NCI-H69 (cell line): ENCODE results near the gene WWC1.
A peak's percentile ranks its signal among the peaks of the same experiment; 100 is the strongest.
"Not testable (repeated sequence)": the region's sequence is repeated elsewhere in the genome, so short reads cannot be mapped to it uniquely, and the experiment has no call there.

Experiments used
- DNase-seq: peaks from one replicate; lab custom pipeline; 2025; lab: John Stamatoyannopoulos, UW

Gene WWC1

DNA sequence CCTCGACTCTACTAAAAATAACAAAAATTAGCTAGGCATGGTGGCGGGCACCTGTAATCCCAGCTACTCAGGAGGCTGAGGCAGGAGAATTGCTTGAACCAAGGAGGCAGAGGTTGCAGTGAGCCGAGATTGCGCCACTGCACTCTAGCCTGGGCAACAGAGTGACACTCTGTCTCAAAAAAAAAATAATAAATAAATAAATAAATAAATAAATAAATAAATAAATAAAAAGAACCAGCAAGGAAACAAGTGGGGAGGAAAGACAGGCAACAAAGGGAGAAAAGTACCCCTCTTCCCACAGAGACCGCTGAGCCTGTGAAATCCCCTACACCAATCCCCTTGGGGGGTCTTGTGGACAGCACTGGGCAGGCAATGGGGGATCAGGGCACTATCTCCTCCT is 4.6 kb upstream of the WWC1 start:
- DNase-seq: not testable (repeated sequence)

DNA sequence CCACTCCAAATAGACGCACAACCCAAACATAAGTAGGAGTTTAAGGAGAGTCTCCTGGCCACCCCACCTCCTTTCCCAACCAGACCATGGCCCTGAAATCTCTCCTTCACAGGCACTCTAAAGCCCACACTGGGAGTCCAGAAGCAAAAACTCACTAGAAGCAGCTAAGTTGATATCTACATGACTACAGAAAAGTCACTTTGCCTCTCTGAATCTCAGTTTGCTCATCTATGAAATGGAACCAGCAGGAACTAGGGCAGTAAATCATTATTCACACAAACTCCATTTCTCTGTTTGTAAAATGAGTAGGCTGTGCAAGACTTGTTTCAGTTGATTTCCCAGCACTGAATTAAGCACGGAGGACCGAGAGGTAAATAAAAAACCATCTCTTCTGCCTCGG is 4.1 kb upstream of the WWC1 start:
- DNase-seq: no peak

DNA sequence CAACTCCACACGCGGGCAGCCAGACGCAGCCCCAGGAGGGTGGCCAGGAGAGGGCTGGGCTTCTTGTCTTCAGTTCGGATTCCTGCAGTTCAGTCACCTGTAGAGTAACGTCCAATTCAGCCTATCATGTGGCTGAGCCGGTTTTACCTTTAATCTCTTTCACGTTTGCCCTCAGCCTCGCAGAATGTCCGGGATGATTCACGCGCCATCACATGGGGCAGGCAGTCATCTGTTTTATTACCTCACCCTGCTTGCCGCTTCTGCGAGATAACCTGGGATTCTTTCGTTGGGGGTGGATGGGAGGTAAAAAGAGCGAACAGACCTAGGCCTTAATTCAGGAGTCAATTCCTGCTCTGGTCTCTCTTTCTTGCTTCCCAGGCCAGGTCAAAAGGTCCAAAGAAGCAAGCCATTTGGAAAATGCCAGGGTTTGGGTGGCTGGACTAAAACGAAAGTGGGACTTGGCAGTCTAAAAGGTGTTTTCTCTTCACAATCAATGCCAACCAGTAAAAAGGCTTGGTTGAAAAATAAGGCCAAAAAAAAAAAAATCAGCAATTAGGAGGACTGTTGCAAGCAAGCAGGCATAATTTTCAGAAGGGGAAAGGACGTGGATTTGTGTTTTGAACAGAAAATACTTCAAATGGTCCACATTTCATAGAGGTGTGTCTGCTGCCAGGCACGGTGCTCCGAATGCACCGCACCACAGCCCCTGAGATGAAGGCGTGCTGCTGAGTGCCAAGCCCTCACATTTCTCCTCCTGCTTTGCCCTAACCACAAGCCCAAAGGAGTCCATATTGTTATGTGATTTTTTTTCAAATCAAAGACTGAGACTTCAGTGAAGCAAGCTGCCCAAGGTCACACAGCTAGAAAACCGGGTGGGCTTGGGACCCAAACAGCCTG is 2.8 kb upstream of the WWC1 start:
- no peak for DNase-seq

DNA sequence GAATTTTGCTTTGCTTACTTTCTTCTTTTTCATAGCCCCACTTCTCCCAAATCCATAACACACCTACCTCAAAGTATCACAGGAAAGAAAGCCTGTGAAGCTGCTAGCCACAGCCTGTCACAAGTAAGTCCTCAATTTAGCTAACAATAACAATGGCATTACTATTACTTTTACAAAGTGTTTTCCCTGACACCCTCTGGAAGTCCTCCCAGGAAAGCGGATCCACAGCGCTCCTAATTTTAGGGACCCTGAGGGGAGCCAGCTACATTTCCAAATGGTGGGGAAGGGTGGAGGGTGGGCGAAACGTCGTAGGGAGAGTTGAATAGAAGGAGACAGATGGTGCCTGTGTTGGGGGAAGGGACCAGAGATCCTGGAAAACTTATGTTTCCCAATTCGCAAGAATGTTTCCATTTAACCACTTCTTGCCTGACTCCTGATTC is 523 bp upstream of the WWC1 start:
- DNase-seq: no peak

DNA sequence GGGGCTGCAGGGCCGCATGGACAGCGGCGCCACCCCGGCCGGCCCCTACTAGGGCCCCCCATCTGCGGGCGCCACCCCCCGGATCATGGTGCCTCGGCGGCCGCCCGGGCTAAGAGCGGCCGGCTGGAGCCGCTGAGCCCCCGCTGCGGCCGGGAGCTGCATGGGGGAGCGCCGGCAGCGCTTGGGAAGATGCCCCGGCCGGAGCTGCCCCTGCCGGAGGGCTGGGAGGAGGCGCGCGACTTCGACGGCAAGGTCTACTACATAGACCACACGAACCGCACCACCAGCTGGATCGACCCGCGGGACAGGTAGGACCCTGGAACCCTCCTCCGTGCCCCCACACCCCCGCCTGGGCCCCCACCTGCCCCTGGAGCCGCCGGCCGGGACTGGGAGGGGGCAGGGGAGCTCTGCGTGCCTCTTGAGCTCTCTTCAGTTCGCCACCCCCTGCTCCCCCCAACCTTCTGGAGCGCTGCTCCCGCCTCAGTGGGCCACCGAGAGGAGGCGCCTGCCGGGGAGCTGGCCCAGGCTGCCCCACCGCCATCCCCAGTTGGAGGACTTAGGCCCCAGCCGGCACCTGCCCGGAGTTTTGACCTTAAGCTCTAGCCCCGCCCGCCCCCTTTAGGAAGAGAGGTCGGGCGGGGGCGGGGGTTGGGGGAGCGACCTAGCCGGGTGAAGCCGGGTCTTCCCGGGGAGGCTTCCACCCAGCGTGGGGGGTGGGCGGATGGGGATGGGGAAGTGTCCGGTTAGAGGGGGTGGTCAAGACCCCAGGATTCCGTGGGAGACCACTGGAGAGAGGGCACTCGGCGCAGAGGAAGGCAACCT is 730 bp downstream of the WWC1 start:
- peak; percentile 71 for DNase-seq

DNA sequence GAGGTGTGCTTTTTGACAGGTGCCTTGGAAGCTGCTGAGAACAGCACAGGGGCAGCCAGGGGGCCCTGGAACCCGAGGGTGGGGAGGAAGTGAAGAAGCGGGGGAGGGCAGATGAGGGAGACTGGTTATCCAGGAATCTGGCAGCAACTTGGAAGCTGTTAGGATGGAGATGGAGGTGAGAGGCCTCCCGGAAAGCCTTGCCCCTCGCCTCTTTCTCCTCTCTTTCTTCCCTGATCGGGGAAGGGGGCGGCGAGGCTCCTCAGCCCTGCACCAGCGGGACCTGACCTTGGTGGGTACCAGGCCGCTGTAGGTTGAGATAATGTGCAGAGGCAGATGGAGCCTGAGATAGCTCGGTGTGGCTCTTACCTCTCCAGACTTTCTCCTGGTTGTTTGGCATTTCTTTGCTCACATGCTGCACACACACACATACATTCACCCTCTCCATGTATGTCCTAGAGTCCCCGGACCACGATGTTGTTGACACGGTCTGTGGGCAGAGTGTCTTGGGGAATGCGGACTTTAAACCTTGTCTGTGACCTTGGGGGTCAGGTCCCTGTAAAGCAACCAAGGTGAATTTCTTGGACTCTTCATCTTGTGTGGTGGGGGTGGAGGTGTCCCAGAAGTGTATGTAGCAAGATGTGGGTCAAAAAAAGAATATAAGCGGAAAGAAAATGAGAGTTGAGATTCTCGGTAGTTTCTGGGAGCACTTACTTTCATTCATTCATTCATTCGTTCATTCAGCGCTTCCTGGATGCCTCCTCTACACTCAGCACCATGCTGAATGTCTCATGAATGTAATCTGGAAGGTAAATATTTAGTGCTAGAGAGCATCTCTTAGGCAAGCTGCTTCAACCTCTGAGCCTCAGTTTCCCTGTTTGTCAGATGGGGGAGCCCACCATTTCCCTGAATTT is 1.6 kb downstream of the WWC1 start:
- DNase-seq: peak; percentile 37

DNA sequence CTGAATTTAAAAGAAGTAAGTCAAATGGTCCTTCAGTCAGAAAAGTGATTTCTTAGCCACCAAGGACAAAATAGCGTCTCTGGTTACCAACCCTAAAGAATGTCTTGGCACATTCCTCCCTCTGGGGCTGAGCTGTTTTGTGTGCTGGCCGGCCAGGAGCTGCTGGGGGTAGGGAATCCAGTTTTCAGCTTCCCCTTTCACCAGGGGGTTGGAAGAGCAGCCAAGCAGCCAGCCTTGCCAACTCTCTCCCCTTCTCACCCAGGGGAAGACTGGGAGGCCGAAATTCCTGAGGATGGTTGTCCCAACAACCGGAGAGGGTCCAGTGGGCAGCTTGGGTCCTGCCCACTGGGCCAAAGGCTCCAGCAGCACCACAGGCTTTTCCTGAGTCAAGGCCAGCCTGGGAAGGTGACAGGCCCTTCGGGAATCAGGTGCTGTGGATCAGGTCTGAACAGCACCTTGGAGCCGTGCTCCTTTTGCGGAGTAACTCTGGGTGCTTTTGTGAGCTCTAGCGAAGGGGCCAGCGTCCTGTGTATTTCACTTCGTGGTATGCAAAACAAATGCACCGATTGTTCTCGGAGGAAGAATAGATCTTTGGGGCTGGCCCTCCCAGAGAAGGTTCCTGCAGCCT is 4.2 kb downstream of the WWC1 start:
- DNase-seq: no peak

DNA sequence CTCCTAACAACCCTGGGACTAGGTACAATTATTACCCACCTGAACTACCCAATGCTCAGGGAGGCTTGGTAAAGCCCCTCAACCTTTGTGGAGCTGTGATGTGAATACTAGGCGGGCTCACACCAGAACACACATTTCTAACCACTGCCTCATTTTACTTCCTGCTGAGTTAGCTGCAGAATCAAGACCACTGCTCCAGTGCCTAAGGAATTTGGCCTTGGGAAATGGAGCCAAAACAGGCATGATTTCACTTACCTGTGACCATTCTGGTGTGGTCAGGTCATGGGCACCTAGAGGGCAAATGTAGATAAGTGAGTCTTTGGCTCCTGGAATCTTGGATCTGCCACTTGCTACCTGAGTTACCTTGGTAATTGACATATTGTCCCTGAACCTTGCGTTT is 5.2 kb downstream of the WWC1 start:
- no peak for DNase-seq

DNA sequence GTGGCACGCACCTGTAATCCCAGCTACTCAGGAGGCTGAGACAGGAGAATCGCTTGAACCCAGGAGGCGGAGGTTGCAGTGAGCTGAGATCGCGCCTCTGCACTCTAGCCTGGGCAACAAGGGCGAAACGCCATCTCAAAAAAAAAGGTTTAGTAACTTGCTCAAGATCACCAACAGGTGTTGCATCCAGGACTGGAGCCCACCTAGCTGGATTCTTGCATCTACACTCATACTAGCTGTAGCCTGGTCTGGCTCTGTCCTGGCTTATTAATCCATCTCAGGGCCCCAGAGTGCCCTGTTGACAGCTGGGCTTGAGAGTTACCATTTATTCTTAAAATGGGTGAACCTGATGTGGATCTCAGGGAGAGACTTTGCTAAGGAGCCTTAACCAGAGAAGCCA is 7.5 kb downstream of the WWC1 start:
- no peak for DNase-seq

DNA sequence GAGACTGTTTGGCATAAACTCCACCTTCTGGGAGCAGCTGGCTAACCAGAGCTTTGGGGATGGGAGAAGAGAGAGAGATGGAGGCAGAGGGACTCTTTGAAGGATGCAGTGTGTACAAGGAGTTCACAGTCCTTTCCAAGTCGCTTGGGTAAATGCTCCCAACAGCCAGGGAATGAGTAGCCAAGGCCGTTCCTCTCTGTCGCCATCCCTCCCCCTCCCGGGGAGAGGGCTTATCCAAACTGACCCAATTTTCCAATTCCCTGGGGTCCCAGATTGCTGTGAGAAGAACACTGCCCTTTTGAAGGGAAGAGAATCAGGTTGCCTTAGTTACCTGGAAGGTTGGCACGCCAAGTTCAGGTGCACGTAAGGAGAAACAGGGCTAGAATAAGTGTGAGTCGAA is 7.9 kb downstream of the WWC1 start:
- no peak for DNase-seq

DNA sequence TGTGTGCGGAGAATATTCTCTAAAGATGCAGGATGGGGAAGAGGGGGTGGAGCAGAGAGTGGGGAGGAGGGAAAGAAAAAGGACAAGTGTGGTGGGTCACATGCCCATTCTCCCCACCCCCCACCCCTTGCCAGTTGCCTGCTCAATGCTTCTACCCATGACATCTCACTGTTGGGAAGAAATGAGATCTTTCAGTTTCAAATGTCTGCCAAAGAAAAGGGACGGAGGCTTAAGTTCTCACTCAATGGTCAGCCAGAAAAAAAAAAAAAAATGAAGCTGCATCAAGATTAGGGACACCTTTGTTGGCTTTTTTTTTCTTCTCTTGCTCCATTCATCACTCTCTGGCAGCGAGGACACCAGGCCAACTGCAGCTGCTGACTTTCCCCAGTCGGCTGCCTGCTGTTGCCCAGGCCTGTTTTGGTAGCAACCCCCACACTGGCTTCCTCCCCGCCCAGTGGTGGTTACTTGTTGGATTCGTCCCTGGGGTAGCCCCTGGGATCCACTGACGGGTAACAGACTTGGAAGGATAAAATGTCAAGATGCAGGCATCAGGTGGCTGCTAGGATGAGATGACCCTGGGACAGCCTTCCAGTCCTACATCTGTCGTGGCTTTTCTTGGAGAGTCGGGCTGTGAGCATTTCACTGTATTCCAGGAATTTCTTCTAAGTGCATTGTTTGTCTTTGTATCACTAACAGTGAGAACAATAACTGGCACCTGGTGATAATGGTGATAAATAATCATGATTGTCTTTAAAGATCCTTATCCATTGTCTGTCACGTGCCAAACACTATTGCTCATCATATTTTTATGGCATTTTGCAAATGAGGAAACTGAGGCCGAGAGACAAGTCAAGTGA is 9.1 kb downstream of the WWC1 start:
- peak; percentile 12 for DNase-seq

DNA sequence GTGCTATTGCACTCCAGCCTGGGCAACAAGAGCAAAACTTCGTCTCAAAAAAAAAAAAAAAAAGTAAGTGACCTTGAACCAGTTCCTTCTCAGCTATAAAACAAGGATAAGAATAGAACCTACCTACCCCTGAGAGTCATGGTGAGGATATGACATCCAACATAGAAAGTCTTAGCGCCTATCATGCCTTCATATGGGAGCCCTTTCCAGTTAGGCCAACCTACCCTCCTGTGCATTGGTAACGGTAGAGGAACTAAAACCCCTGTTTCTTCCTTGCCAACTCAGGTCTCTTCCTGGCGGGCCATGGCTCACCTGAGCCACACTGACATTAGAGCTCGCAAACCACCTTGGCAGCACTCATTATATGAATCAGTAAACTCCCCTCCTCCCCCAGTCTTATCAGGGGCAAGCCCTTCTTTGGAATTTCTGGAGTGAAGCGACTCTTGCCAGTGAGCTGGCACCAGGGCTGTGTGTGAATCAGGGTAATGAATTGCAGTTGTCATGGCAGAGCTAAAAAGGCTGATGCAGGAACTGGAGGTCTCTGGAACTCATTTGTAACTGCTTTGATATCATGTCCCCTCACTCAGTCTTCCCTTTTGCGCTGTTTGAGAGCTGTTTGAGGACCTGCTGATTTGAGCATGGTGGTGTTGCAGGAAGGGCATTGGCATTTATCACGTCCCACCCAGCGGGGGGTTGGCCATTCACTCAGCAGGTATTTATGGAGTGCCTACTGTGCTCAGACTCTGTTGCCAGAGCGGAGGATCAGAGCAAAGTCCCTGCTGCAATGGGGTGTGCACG is 10.3 kb downstream of the WWC1 start:
- DNase-seq: peak; percentile 24

DNA sequence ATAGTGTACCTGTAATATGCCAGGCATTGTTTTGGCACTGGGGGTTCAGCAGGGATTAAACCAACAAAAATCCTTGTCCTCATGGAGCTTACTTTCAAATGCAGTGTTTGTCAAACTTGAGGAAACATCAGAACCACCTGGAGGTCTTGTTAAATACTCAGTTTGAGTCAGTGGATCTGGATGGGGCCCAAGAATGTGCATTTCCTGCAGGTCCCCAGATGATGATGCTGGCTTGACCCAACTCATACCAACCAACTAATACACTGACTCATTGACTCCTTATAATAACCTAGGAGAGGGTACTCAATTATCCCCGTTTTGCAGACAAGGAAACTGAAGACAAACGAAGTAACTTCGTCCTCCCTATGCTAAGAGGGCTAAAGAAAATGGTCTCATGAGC is 11.3 kb downstream of the WWC1 start:
- no peak for DNase-seq

DNA sequence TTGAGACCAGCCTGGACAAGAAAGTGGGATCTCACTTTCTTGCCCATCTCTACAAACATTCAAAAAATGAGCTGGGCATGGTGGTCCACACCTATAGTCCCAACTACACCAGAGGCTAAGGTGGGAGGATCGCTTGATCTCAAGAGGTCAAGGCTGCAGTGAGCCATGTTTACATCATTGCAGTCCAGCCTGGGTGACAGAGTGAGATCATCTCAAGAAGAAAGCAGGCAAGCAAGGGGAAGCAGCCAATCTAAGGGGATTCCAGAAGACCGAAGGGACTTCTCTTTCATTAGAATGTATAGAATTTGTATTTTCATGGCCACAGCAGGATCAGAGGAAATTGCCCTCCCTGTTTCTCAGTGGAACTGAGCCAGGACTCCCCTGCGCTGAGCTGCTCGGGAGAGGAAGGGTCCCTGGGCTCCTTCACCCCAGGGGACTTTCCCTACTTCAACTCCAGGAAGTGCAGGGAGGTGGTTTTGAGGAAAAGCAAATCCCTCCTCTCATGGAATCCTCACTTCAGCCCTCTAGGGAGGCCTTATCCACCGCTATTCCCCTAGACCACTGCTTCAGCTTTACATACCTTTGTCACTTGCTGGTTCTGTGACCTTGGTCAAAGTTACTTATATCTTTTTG is 12.1 kb downstream of the WWC1 start:
- no peak for DNase-seq

DNA sequence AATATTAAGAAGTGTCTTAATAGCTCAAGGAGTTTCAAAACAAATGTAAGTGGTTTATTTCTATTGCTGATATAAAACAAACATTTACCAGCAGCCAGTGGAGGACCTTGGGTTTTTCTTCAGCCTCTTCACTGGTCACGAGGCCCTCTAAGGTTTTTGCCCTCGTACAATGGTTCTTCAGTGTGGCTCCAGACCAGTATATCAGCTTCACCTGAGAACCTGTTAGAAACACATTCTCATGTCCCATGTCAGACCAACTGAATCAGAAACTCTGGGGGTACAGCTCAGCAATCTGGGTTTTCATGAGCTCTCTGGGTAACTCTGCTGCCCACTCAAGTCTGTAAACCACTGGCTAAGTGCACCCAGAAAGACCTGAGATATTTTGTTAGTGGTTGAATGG is 12.9 kb downstream of the WWC1 start:
- no peak for DNase-seq

DNA sequence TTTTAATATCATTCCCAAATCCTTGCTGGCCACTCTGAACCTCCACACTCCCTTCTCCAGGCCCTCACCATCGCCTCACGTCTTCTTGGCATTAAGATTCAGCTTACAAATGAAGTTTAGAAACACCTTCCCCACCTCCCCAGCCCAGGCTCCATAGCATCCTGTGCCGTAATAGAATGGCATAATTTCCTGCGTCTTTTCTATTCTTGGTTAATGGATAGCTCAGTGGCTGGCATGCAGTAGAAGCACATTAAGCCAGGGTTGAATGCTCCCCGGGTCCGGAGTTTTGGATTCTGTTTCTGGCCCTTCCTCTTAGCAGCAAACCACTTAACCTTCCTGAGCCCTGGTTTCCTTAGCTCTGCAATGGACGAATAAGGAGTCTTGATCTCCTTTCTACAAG is 13.8 kb downstream of the WWC1 start:
- no peak for DNase-seq

DNA sequence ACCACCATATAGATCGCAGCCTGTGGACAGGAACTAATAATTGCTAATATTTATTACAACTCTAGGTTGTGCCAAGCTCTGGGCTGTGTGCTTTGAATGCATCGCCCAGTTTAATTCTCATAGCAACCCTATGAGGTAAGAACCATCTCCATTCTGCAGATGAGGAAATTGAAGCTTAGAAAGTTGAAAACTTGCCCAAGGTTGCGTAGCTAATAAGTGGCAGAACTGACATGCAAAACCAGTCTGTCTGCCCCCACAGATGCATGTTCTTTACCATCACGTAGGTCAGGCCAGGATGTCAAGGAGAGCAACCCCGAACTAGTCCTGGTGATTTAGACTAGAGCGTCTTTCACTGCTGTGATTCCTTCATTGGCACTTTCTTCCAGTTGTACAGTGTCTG is 15.6 kb downstream of the WWC1 start:
- DNase-seq: no peak

DNA sequence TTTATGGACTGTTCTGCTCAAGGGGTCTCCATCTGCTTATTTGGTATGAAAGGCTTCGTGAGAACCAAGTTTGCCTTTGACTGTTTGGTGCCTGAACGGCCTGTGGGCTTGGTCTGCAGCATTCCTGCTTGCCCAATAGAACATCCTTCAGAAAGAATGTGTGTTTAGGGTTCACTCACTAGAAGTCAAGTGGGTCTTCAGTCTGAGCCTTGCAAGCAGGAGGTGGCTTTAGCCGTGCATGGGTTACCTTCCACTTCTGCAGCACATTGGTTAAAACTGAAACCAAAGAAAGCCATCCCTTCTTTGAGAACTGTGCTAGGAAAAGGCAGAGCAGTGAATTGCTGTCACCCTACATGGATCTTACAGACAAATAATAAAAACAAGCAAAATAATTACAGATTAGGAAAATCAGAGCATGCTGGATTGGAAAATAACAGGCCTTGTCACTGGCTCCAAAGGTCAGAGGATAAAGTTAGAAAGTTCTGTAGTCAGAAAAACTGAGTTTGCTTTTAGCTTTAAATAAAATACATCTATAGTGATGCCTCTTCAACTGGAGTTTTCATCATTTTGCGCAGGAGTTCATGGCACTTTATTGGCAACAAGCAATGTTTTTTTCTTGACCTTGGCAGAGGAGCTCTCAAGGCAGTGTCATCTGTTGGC is 16.6 kb downstream of the WWC1 start:
- DNase-seq: no peak
